Right atrium auricular region (tissue), 2 donors: ENCODE measurements around the gene TGFB1. TPM values are rescaled to one million over a fixed set of nuclear protein-coding genes. Genes with fewer than 3 reads are reported as not detected.

Source experiments
- DNase-seq: peaks from one replicate; pipeline ENCODE4 v3.0.0-alpha.2; 2019; ENCODE audit warnings: low spot score
- H3K27ac ChIP-seq, 2 donors: fragments of 200-600 bp; sonication (generic); 1 replicate in 1 of 2; 2 replicates in 1 of 2; pipeline ENCODE4 v1.5.1; 2016 to 2019
- H3K27me3 ChIP-seq, 2 donors: fragments of 200-600 bp; sonication (generic); one replicate each; pipeline versions ENCODE4 v1.5.1 to v1.6.0; 2017 to 2019
- H3K36me3 ChIP-seq: fragments of 200-600 bp; sonication (generic); one replicate; pipeline ENCODE4 v1.5.1; 2016
- H3K4me1 ChIP-seq, 2 donors: fragments of 200-600 bp; sonication (generic); one replicate each; pipeline versions ENCODE4 v1.5.1 to v1.6.0; 2017 to 2019
- H3K4me3 ChIP-seq, 2 donors: fragments of 200-600 bp; sonication (generic); 1 replicate in 1 of 2; 2 replicates in 1 of 2; pipeline ENCODE4 v1.5.1; 2017 to 2019; ENCODE audit warnings: mild to moderate bottlenecking in 1 of 2, moderate library complexity in 1 of 2
- H3K9me3 ChIP-seq, 2 donors: fragments of 200-600 bp; sonication (generic); one replicate each; pipeline ENCODE4 v1.5.1; 2019
- CTCF ChIP-seq, 2 donors: fragments of 200-600 bp; sonication (generic); IDR thresholded peaks; one replicate each; pipeline ENCODE4 v1.5.1; 2019; ENCODE audit warnings: antibody characterized with exemption in 2 of 2
- total RNA-seq, 2 donors: library from RNA; depleted of rRNA; stranded (reverse); fragments of >200 nt; gene quantifications; one replicate each; pipeline ENCODE4 v1.1.0, GENCODE V29; 2016

The TGFB1 gene
- 10 to 100 TPM; 17.6 to 33.7 TPM for total RNA-seq

- Histone ChIP-seq H3K27me3 (no peaks in the 10 kb centered on the region), H3K9me3 (no peaks in the 10 kb centered on the region), H3K36me3 (no peaks in the 10 kb centered on the region), H3K4me1 (peaks cover 0 to 46% of the 10 kb centered on the region in 2 donors), H3K27ac (peak within 1 kb of the TSS; percentile 93 to 95), H3K4me3 (peak within 1 kb of the TSS; percentile 84 to 88)
- peak; percentile 88 for DNase-seq
- TF ChIP-seq CTCF (IDR thresholded peaks at IDR 0.05), result peak; percentile 88 to 92
Observed at GRCh38 chr19:41353466-41354342, at the start of gene TGFB1. TGFB1 (minus strand) TSS chr19:41353922; CDS start chr19:41353044, 878 bp downstream.

GRCh38 chr19:41402010-41402409 is 48.3 kb upstream of the TGFB1 start:
- no peak overlapping the region for H3K4me3 ChIP-seq
- H3K9me3 ChIP-seq, result no peaks in the 10 kb centered on the region
- no peak for TF ChIP-seq CTCF (IDR thresholded peaks at IDR 0.05)
- no peaks in the 10 kb centered on the region for H3K36me3 ChIP-seq
- no peak for DNase-seq
- H3K27me3 ChIP-seq, result no peaks in the 10 kb centered on the region
- no peak overlapping the region for H3K27ac ChIP-seq
- H3K4me1 ChIP-seq, result peaks cover 0 to 18% of the 10 kb centered on the region in 2 donors

DNA sequence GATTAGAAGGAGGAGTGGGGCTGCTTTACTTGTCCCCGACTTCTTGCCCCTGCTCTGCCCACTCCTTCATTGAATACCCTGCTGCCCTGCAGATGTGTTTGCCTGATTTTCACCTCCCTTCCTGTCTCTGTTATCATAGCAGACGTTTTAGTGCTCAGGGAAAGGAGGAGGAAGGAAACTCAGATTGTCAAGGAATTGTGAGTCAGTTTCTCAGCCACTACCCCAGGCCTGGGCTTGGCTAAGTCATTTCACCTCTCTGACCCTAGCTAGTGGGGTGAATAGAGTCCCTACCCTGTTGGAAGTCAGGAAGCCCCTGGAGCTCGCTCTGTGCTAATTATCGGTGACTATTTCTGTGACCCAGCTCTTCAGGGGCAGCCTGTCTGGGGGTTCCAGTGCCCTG is 47.8 kb upstream of the TGFB1 start:
- Histone ChIP-seq H3K36me3 (no peaks in the 10 kb centered on the region), H3K9me3 (no peaks in the 10 kb centered on the region), H3K4me1 (peaks cover 0 to 20% of the 10 kb centered on the region in 2 donors), H3K27ac (no peak overlapping the region), H3K27me3 (no peaks in the 10 kb centered on the region), H3K4me3 (no peak overlapping the region)
- no peak for TF ChIP-seq CTCF (IDR thresholded peaks at IDR 0.05)
- no peak for DNase-seq

DNA sequence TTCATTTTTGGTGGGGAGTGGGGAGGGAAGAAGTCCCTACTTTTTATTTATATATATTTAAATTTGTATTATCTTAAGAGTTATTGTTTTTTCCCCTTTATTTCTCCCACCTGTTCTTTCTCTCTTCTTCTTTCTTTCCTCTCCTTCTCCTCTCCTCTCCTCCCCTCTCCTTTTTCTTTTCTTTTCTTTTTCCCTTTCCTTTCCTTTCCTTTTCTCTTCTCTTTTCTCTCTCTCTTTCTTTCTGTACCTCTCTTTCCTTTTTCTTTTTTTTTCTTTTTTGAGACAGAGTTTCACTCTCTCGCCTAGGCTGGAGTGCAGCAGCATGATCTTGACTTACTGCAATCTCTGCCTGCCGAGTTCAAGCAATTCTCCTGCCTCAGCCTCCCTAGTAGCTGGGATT is 45.8 kb upstream of the TGFB1 start:
- H3K9me3 ChIP-seq, result no peaks in the 10 kb centered on the region
- TF ChIP-seq CTCF (IDR thresholded peaks at IDR 0.05), result no peak
- no peak overlapping the region for H3K4me3 ChIP-seq
- no peaks in the 10 kb centered on the region for H3K36me3 ChIP-seq
- no peak overlapping the region for H3K27ac ChIP-seq
- no peaks in the 10 kb centered on the region for H3K27me3 ChIP-seq
- DNase-seq, result no peak
- peaks cover 0 to 17% of the 10 kb centered on the region in 2 donors for H3K4me1 ChIP-seq

DNA sequence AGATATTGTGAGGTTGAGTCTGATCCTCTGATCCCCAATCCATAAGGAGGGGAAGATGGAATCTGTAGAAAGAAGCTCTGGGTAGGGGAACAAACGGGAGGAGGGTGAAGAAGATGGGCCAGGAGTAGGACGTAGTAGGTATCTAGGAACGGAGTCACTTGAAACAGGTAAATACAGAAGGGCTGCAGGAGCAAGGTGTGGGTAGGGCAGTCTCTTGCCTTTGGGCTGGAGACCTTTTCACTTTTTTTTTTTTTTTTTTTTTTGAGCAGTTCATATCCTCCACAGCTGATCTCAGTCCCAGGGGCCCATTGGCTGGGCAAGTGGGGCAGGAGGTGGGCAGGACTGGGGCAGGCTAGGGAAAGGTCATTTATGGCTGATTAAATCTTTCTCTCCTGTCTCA is 45.4 kb upstream of the TGFB1 start:
- no peak for TF ChIP-seq CTCF (IDR thresholded peaks at IDR 0.05)
- Histone ChIP-seq H3K27me3 (no peaks in the 10 kb centered on the region), H3K4me3 (no peak overlapping the region), H3K9me3 (no peaks in the 10 kb centered on the region), H3K36me3 (no peaks in the 10 kb centered on the region), H3K27ac (no peak overlapping the region), H3K4me1 (peaks cover 0 to 17% of the 10 kb centered on the region in 2 donors)
- no peak for DNase-seq
